CD14-positive monocyte (primary cell): ENCODE measurements around the gene LRRC38. TPM values are rescaled to one million over a fixed set of nuclear protein-coding genes. Genes with fewer than 3 reads are reported as not detected.

Source experiments
- DNase-seq, 3 donors: peaks; one replicate each; pipeline ENCODE4 v3.0.0-alpha.2; 2011 to 2022
- H2AFZ ChIP-seq: 2 replicates; pipeline ENCODE4 v1.6.0; 2012; ENCODE audit warnings: mild to moderate bottlenecking, low read depth, low read length, inconsistent platforms; ENCODE audit not compliant: insufficient read depth, poor library complexity, severe bottlenecking
- H3K27ac ChIP-seq, 2 donors: 1 replicate in 1 of 2; 2 replicates in 1 of 2; pipeline ENCODE4 v1.5.1; 2012 to 2013; ENCODE audit warnings: low read length in 2 of 2, control low read depth in 1 of 2, inconsistent platforms in 1 of 2, low read depth in 1 of 2, mild to moderate bottlenecking in 1 of 2
- H3K27me3 ChIP-seq, 2 donors: one replicate each; pipeline versions ENCODE4 v1.6.0 to v1.6.1; 2011 to 2013; ENCODE audit warnings: low read length in 2 of 2; ENCODE audit not compliant: control insufficient read depth in 2 of 2, insufficient read depth in 2 of 2
- H3K36me3 ChIP-seq, 2 donors: replicated peaks in 1 of 2; 1 replicate in 1 of 2; 2 replicates in 1 of 2; pipeline versions ENCODE4 v1.5.1 to v1.6.1; 2012 to 2013; ENCODE audit warnings: low read length in 2 of 2, control low read depth in 1 of 2, inconsistent platforms in 1 of 2, mild to moderate bottlenecking in 1 of 2; ENCODE audit not compliant: insufficient read depth in 2 of 2, control insufficient read depth in 1 of 2
- H3K4me1 ChIP-seq, 2 donors: 1 replicate in 1 of 2; 2 replicates in 1 of 2; pipeline versions ENCODE4 v1.5.1 to v1.6.1; 2012 to 2013; ENCODE audit warnings: low read length in 2 of 2, control low read depth in 1 of 2, inconsistent platforms in 1 of 2, mild to moderate bottlenecking in 1 of 2, moderate library complexity in 1 of 2; ENCODE audit not compliant: insufficient read depth in 2 of 2, control insufficient read depth in 1 of 2
- H3K4me2 ChIP-seq: replicated peaks from 2 replicates; pipeline ENCODE3; 2012; ENCODE audit warnings: low read length, moderate library complexity, mild to moderate bottlenecking; ENCODE audit not compliant: poor library complexity, severe bottlenecking; ENCODE audit errors: extremely low read depth
- H3K4me3 ChIP-seq, 3 experiments: fragments of 200-600 bp in 1 of 3; sonication (generic) in 1 of 3; replicated peaks in 1 of 3; 1 replicate in 2 of 3; 2 replicates in 1 of 3; pipeline ENCODE4 v1.5.1; 2011 to 2013; ENCODE audit warnings: low read length in 3 of 3, mild to moderate bottlenecking in 3 of 3, control low read depth in 2 of 3, low read depth in 2 of 3, inconsistent platforms in 1 of 3, moderate library complexity in 1 of 3
- H3K79me2 ChIP-seq: 2 replicates; pipeline ENCODE4 v1.6.0; 2012; ENCODE audit warnings: mild to moderate bottlenecking, control low read depth, inconsistent platforms, low read length, moderate library complexity; ENCODE audit not compliant: insufficient read depth
- H3K9ac ChIP-seq: 2 replicates; pipeline ENCODE4 v1.6.0; 2017; ENCODE audit warnings: low read length, mild to moderate bottlenecking; ENCODE audit not compliant: insufficient read depth, poor library complexity, severe bottlenecking
- H3K9me3 ChIP-seq, 2 donors: replicated peaks in 1 of 2; 1 replicate in 1 of 2; 2 replicates in 1 of 2; pipeline versions ENCODE4 v1.5.1 to v1.6.1; 2012 to 2013; ENCODE audit warnings: low read length in 2 of 2, control low read depth in 1 of 2; ENCODE audit not compliant: control insufficient read depth in 1 of 2, insufficient read depth in 1 of 2
- H4K20me1 ChIP-seq: 2 replicates; pipeline ENCODE4 v1.6.0; 2012; ENCODE audit warnings: mild to moderate bottlenecking, low read length, control low read depth, moderate library complexity; ENCODE audit not compliant: insufficient read depth
- H3K27ac Mint-ChIP-seq, 7 donors: one replicate each; pipeline ENCODE4 v1.8.0; 2020; ENCODE audit warnings: mild to moderate bottlenecking in 7 of 7, mixed read lengths in 7 of 7, moderate library complexity in 6 of 7, inconsistent platforms in 2 of 7
- H3K27me3 Mint-ChIP-seq, 3 donors: one replicate each; pipeline ENCODE4 v1.8.0; 2021 to 2022; ENCODE audit warnings: low read depth in 3 of 3, mild to moderate bottlenecking in 3 of 3, mixed read lengths in 3 of 3, moderate library complexity in 3 of 3, inconsistent platforms in 1 of 3
- H3K36me3 Mint-ChIP-seq, 2 donors: one replicate each; pipeline ENCODE4 v1.8.0; 2020; ENCODE audit warnings: mixed read lengths in 2 of 2, inconsistent platforms in 1 of 2, mild to moderate bottlenecking in 1 of 2
- H3K4me1 Mint-ChIP-seq: one replicate; pipeline ENCODE4 v1.8.0; 2020; ENCODE audit warnings: mild to moderate bottlenecking, mixed read lengths
- H3K4me3 Mint-ChIP-seq, 2 donors: one replicate each; pipeline ENCODE4 v1.8.0; 2020; ENCODE audit warnings: mild to moderate bottlenecking in 2 of 2, mixed read lengths in 2 of 2, moderate library complexity in 1 of 2
- H3K9me3 Mint-ChIP-seq, 7 donors: one replicate each; pipeline ENCODE4 v1.8.0; 2020 to 2022; ENCODE audit warnings: mixed read lengths in 7 of 7, mild to moderate bottlenecking in 6 of 7, moderate library complexity in 6 of 7, inconsistent platforms in 2 of 7
- WGBS: methylation state at CpG from one replicate; pipeline ENCODE4 v1.1.5; 2013; ENCODE audit warnings: missing lambda C conversion rate; ENCODE audit not compliant: insufficient coverage; 5-methylcytosine and 5-hydroxymethylcytosine counted together
- intact Hi-C, 2 donors: fragments of 100-400 bp; cut with micrococcal nuclease; formaldehyde crosslinking; loops; one replicate each; pipeline versions ENCODE4 v1.15.0 to v1.15.1; 2023
- polyA plus RNA-seq, 3 donors: library from polyadenylated mRNA; depleted of rRNA in 1 of 3; unstranded in 2 of 3; stranded (reverse) in 1 of 3; fragments of 300-500 nt in 2 of 3; fragments of >200 nt in 1 of 3; fragmentation: Illumina TruSeq in 2 of 3; gene quantifications; 1 replicate in 2 of 3; 2 replicates in 1 of 3; pipeline ENCODE4 v1.2.3, GENCODE V29; 2012 to 2021
- TF ChIP-seq, protein P1 (sequence below): fragments of 200-600 bp; IDR thresholded peaks from one replicate; pipeline ENCODE4 v1.8.0; 2022; ENCODE audit warnings: antibody characterized with exemption, mild to moderate bottlenecking

The LRRC38 gene
- polyA plus RNA-seq, 3 donors: not detected

DNA sequence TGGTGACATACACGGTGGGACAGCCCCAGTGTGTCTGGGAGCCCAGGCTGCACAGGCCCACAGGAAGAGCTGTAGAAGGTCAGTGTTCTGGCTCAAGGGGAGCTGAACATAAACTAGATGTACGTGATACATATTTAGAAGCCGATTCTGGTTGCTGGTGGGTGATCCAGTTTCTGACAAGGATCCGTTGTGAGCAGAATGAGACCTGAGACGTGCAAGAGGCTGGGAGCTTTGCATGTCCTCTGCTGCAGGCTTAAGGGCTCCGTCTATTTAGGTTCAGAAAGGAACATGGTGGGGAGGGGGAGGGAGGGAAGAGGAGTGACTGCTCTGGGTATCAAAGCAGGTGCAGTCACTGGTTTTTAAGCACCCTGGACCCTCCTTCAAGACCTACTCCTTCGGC lies 18.6 kb downstream of the LRRC38 start:
- no peak overlapping the region for H3K9ac ChIP-seq
- WGBS: 71% methylated on average over 6 of the region's 7 CpGs
- H3K4me3 ChIP-seq: no peak overlapping the region
- no peaks in the 10 kb centered on the region for H3K79me2 ChIP-seq
- no peak overlapping the region for H3K27ac ChIP-seq
- no peaks in the 10 kb centered on the region for H3K27me3 ChIP-seq
- no peak overlapping the region for H3K4me2 ChIP-seq
- H3K36me3 Mint-ChIP-seq: no peaks in the 10 kb centered on the region
- no peaks in the 10 kb centered on the region for H3K4me1 Mint-ChIP-seq
- no peaks in the 10 kb centered on the region for H3K4me1 ChIP-seq
- no peak overlapping the region for H2AFZ ChIP-seq
- intact Hi-C loops: no loop called here
- H3K27me3 Mint-ChIP-seq: peaks cover 5 to 16% (median 9%) of the 10 kb centered on the region in 3 donors
- no peak overlapping the region for H3K27ac Mint-ChIP-seq
- no peaks in the 10 kb centered on the region for H3K36me3 ChIP-seq
- peaks cover 0 to 2% (median 0%) of the 10 kb centered on the region in 7 donors for H3K9me3 Mint-ChIP-seq
- no peaks in the 10 kb centered on the region for H3K9me3 ChIP-seq
- TF ChIP-seq, protein P1, sequence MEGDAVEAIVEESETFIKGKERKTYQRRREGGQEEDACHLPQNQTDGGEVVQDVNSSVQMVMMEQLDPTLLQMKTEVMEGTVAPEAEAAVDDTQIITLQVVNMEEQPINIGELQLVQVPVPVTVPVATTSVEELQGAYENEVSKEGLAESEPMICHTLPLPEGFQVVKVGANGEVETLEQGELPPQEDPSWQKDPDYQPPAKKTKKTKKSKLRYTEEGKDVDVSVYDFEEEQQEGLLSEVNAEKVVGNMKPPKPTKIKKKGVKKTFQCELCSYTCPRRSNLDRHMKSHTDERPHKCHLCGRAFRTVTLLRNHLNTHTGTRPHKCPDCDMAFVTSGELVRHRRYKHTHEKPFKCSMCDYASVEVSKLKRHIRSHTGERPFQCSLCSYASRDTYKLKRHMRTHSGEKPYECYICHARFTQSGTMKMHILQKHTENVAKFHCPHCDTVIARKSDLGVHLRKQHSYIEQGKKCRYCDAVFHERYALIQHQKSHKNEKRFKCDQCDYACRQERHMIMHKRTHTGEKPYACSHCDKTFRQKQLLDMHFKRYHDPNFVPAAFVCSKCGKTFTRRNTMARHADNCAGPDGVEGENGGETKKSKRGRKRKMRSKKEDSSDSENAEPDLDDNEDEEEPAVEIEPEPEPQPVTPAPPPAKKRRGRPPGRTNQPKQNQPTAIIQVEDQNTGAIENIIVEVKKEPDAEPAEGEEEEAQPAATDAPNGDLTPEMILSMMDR: no peak
- no peak for DNase-seq
- no peak overlapping the region for H3K4me3 Mint-ChIP-seq
- no peaks in the 10 kb centered on the region for H4K20me1 ChIP-seq

DNA sequence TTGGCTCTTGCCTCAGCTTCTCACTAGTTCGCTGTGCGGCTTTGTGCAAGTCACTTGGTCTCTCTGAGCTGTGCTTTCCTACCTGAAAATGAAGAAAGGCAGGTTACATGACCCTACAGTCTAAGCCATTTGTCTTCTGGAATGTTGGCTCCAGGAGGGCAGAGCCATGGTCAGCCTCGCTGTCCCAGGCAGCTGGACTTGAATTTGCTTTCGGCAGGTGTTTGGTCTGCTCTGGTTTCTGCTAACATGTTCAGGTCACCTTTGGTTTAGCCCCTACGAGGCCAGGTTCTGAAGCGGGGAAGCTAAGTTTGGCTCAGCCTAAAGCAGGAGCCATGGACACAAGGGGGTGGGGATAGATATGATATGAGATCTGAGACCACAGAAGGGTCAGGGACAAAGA lies 19.1 kb downstream of the LRRC38 start:
- H3K4me3 ChIP-seq: no peak overlapping the region
- Mint-ChIP-seq H3K4me3 (no peak overlapping the region), H3K27ac (no peak overlapping the region), H3K4me1 (peaks cover 2% of the 10 kb centered on the region), H3K27me3 (peaks cover 5 to 14% (median 9%) of the 10 kb centered on the region in 3 donors), H3K9me3 (peaks cover 0 to 2% (median 0%) of the 10 kb centered on the region in 7 donors), H3K36me3 (no peaks in the 10 kb centered on the region)
- H3K27ac ChIP-seq: no peak overlapping the region
- no peak overlapping the region for H3K4me2 ChIP-seq
- no peak overlapping the region for H3K9ac ChIP-seq
- H3K4me1 ChIP-seq: no peaks in the 10 kb centered on the region
- WGBS: 85% methylated on average over 6 of the region's 6 CpGs
- no peak overlapping the region for H2AFZ ChIP-seq
- H3K27me3 ChIP-seq: no peaks in the 10 kb centered on the region
- TF ChIP-seq, protein P1: no peak
- H3K36me3 ChIP-seq: no peaks in the 10 kb centered on the region
- no peaks in the 10 kb centered on the region for H3K79me2 ChIP-seq
- H4K20me1 ChIP-seq: no peaks in the 10 kb centered on the region
- no peaks in the 10 kb centered on the region for H3K9me3 ChIP-seq
- no peak for DNase-seq
- intact Hi-C loops: no loop called here
